ENCODE results near the gene PPP2R2D.
A peak's percentile ranks its signal among the peaks of the same experiment; 100 is the strongest.
"Not testable (repeated sequence)": the region's sequence is repeated elsewhere in the genome, so short reads cannot be mapped to it uniquely, and the experiment has no call there.

PPP2R2D gene

DNA sequence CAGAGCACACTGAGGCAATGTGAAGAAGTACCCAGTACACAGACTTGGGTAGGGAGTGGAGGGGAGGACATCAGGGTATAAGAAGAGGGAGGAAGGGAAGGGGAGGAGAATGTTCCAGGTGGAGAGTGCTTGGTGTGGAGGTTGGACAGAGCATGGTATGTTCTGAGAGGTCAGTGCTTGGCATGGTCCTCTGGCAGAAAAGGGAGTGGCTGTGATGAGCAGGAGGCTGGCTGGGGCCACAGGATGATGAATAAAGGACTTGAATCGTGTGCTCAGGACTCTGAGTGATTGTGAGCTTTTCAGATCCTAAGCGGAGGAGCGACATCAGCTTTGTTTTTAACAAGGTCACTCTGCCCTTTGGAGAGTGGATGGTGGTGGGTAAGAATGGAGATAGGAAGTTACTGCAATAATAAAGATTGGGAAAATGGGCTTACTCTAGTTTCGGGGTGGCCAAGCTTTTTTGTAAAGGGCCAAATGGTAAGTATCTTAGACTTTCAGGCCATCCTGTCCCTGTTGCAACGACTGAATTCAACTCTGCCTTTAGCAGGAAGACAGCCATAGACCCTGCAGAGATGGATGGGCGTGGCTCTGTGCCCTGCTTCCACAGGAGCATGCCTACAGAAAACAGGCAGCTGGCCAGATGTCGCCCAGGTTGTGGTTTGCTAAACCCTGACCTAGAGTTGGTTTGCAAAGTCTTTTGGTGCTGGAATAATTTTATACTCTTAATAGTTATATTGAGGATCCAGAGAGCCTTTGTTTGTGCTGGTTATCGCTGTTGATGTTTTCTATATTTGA lies 8.4 kb downstream of the PPP2R2D start:
- peak; percentile 21 for DNase-seq

GRCh38 chr10:131909929-131910328 lies 9.1 kb downstream of the PPP2R2D start:
- DNase-seq = no peak

- DNase-seq = no peak
Observed at GRCh38 chr10:131910663-131911314, 10.0 kb downstream of the PPP2R2D start.

GRCh38 chr10:131911451-131911850 lies 10.6 kb downstream of the PPP2R2D start:
- DNase-seq = no peak

- DNase-seq = no peak
Observed at GRCh38 chr10:131912620-131913019, 11.8 kb downstream of the PPP2R2D start.

DNA sequence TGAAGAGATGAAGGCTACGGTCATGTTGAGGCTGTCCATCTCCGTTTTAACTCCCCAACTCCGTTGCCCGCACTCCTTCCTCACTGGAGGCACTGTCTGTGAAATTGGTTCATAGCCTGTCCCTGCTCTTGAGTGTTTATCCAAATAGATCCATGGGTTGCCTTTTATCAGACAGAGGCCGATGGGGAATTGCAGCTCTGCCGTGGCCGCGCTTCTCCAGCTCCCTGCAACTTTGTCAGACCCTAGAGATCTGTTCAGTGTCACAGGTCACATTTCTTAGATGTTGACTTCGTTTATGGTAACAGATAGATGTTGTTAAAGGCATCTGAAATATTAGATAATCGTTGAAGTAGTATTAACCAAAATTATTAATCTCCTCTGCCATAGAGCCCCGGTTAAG lies 14.7 kb downstream of the PPP2R2D start:
- no peak for DNase-seq

GRCh38 chr10:131915990-131916766 lies 15.4 kb downstream of the PPP2R2D start:
- no peak for DNase-seq

GRCh38 chr10:131916767-131917160 lies 16.0 kb downstream of the PPP2R2D start:
- not testable (repeated sequence) for DNase-seq

- not testable (repeated sequence) for DNase-seq
Observed at GRCh38 chr10:131917496-131917895, 16.7 kb downstream of the PPP2R2D start.

DNA sequence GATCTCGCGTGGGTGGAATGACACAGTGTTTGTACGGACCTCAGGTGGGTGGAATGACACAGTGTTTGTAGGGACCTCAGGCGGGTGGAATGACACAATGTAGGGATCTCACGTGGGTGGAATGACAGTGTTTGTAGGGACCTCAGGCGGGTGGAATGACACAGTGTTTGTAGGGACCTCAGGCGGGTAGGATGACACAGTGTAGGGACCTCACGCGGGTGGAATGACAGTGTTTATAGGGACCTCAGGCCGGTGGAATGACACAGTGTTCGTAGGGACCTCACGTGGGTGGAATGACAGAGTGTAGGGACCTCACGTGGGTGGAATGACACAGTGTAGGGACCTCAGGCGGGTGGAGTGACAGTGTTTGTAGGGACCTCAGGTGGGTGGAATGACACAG lies 18.7 kb downstream of the PPP2R2D start:
- DNase-seq = not testable (repeated sequence)

GRCh38 chr10:131920151-131920550 lies 19.3 kb downstream of the PPP2R2D start:
- no peak for DNase-seq

DNA sequence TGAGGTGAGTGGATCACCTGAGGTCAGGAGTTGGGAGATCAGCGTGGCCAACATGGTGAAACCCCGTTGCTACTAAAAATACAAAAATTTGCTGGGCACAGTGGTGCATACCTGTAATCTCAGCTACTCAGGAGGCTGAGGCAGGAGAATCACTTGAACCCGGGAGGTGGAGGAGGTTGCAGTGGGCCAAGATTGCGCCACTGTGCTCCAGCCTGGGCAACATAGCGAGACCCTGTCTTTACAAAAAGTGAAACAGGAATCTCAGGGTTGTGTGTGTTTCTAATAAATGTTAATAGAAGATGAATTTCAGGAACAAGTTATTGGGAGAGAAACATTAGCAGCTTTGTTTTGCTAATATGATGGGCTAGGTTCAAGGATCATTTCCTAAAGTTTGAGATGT lies 19.9 kb downstream of the PPP2R2D start:
- DNase-seq = no peak

- peak; percentile 51 for DNase-seq
Observed at GRCh38 chr10:131921184-131921583, 20.4 kb downstream of the PPP2R2D start.

DNA sequence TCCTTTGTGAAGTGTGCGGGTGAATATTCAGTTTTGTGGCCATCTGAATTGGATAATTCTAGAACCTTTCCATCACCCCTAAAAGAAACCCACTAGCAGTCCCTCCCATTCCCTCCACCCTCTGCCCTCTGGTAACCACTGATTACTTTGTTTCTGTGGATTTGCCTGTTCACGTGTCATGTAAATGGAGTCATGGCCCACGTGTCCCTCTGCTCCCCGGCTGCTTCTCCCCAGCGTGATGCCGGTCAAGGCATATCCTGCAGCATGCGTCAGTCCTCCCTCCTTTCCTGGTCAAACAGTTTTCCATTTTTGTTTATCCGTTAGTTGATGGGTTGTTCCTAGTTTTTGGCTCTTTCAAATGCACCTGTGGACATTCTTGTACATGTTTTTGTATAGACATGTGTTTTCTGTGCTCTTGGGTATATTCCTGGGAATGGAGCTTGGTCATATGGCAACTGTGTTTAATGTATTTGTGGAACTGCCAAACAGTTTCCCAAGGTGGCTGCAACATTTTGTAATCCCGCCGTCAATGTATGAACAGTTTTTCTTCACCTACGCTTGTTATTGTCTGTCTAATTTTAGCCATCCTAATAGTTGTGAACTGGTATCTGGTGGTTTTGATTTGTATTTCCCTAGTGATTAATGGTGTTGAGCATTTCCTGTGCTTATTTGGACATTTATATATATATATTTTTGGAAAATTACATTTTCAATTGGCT lies 22.4 kb downstream of the PPP2R2D start:
- DNase-seq = no peak

DNA sequence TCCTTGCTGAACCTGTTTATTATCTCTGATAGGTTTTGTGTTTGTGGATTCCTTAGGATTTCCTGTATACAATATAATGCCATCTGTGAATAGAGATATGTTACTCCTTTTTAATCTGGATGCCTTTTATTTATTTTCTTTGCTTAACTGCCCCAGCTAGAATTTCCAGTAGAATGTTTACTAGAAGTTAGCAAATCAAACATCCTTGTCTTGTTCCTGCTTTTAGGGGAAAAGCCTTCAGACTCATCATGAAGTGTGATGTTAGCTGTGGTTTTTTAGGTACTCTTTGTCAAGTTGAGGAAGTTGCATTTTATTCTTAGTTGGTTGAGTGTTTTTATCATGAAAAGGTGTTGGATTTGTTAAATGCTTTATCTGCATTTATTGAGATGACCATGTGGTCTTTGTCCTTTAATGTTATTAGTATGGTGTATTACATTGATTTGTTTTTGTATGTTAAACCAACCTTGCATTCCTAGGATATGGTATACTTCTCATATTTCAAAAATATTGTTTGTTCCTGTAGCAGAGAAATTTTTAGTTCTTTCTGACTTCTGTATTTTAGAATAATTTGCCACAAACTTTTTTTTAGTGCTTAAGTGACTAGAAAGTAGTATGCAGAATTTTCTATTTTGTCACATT lies 24.3 kb downstream of the PPP2R2D start:
- no peak for DNase-seq

DNA sequence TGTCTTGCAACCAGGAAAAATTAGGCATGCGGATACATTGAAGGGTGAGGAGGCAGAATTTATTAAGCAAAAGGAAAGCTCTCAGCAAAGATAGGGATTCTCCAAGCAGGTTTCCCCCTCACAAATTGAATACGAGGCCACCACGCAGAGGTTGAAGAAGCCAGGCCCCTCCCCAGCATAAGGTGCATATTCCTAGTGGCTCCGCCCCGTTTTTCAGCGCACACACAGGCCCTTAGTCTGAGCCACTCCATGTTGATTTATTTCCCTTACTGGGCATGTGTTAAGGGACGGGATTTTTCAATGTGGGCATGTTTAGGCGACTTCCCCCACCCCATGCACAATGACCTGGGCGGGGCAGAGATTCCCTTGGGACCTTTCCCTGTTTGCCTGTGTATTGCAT lies 24.9 kb downstream of the PPP2R2D start:
- DNase-seq = peak; percentile 6

DNA sequence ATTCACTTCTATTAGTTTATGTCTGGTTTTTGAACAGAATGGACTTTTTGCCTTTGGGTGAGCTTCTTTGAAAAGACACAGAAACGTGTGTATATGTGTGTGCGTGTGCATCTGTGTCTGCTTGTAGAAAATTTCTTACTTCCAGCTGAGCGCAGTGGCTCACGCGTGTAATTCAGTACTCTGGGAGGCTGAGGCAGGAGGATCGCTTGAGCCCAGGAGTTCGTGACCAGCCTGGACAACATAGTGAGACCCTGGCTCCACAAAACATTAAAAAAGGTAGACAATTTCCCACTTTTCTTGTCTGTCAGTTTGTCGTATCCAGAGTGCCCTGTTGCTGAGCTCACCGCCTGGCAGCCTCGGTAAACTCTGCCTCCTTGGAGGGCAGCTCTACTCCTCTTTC lies 25.4 kb downstream of the PPP2R2D start:
- DNase-seq = no peak

GRCh38 chr10:131926743-131927595 lies 26.2 kb downstream of the PPP2R2D start:
- no peak for DNase-seq

DNA sequence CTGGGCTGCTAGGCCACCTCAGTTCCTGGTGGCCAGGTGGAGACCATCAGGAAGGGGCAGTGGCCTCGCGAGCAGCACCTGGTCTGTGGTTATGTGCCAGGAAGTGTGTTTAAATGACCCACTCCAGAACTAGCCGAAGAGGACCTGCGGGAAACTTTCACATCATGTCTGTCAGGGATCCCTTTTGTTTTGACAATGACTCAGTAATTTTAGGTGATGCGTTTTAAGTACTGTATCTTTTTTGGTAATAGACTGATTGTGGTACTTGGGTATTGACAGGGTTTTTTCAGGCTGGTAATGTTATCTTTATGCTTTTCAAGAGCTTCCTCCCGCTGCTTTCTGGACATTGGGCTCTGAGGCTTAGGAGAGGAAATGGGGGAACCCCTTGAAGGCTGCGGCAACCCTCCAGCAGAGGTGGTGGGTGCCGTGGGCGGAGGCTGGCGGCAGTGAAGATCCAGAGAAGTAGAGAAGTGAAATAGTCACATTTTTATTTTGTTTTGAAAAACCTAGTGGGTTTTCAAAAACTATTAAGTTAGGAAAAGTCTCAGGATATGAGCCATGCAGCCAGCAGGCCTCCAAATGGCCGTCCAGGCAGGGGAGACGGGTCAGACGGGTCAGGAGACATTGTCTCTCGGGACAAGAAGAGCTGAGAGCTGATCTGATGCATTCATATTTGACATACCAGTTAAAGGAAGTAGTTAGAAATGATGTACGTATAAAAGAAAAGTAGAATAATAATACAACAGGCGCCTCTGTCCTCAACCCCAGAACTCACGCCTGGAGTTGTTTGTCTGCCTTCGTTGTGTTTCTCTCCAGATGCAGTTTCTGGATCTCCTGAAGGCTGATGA lies 27.7 kb downstream of the PPP2R2D start:
- DNase-seq = no peak

DNA sequence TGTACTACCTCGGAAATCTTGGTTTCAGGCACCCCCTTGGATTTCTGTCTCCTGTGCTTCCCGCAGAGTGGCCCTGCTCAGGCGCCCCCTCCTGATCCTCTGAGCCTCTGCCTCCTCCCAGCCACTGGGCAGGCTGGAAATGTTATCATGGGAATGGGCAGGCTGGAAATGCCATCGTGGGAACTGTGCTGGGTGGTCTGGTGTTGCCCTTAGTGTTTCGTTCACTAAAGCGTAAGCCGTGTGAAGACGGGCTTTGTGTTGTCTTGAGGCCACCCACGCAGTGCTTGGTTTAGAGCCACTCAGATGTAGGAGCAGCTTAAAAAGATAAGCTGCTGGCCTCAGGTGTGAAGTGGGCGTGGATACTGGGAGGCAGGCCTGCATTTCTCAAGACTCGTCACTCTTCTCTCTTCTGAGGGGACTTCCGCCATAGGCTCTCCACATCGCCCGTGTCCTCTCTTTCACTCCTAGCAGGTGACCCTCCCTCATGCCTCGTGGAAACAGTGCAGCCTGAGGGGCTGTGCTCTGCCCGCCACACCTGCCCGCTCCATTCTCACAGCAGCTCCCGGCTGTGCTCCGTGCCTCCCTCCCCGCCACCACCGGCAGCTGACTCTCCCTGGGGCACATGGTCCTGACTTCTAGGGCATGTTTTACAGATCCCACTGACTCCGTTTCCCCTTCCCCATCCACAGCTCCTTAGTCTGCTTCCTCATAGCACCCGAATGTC lies 28.5 kb downstream of the PPP2R2D start:
- no peak for DNase-seq
